GM23338 (cell line): ENCODE results near the gene SLC6A5. TPM values are rescaled to one million over a fixed set of nuclear protein-coding genes. Genes with fewer than 3 reads are reported as not detected.

Experiments used
- ATAC-seq: fragments of 200-7000 bp; cut with Tn5 transposase; 3 replicates; pipeline ENCODE4 v1.9.1; 2020
- DNase-seq: peaks from one replicate; pipeline ENCODE4 v3.0.0-alpha.2; 2015; ENCODE audit warnings: low spot score
- H2AFZ ChIP-seq: fragments of 200-600 bp; sonication (generic); 2 replicates; pipeline ENCODE4 v1.8.0; 2016; ENCODE audit warnings: antibody characterized with exemption, mild to moderate bottlenecking, moderate library complexity
- H3F3A ChIP-seq: fragments of 200-600 bp; sonication (generic); replicated peaks from 2 replicates; pipeline ENCODE4 v1.8.0; 2017; ENCODE audit warnings: antibody characterized with exemption, mixed run types, low read depth
- H3K27ac ChIP-seq: fragments of 200-600 bp; sonication (generic); 2 replicates; pipeline ENCODE4 v1.6.1; 2016; ENCODE audit warnings: low read depth
- H3K27me3 ChIP-seq: fragments of 200-600 bp; sonication (generic); 2 replicates; pipeline ENCODE4 v1.8.0; 2016; ENCODE audit warnings: mild to moderate bottlenecking, mixed run types, moderate library complexity; ENCODE audit not compliant: insufficient read depth
- H3K36me3 ChIP-seq: fragments of 200-600 bp; sonication (generic); 2 replicates; pipeline ENCODE4 v1.8.0; 2016; ENCODE audit warnings: mild to moderate bottlenecking; ENCODE audit not compliant: insufficient read depth
- H3K4me1 ChIP-seq: fragments of 200-600 bp; sonication (generic); 2 replicates; pipeline ENCODE4 v1.8.0; 2016; ENCODE audit warnings: mild to moderate bottlenecking, moderate library complexity; ENCODE audit not compliant: insufficient read depth
- H3K4me2 ChIP-seq: fragments of 200-600 bp; sonication (generic); 2 replicates; pipeline ENCODE4 v1.7.1; 2017; ENCODE audit warnings: mixed run types
- H3K4me3 ChIP-seq: fragments of 200-600 bp; sonication (generic); 2 replicates; pipeline ENCODE4 v1.6.1; 2016; ENCODE audit warnings: mixed run types
- H3K79me2 ChIP-seq: fragments of 200-600 bp; sonication (generic); replicated peaks from 2 replicates; pipeline ENCODE4 v1.8.0; 2017; ENCODE audit warnings: mild to moderate bottlenecking; ENCODE audit not compliant: insufficient read depth
- H3K9me2 ChIP-seq: fragments of 200-600 bp; sonication (generic); 2 replicates; pipeline ENCODE4 v1.8.0; 2017; ENCODE audit not compliant: insufficient read depth
- H4K20me1 ChIP-seq: fragments of 200-600 bp; sonication (generic); replicated peaks from 2 replicates; pipeline ENCODE4 v1.8.0; 2017; ENCODE audit warnings: mild to moderate bottlenecking; ENCODE audit not compliant: insufficient read depth
- H3K27ac Mint-ChIP-seq: 2 replicates; pipeline ENCODE4 v1.8.0; 2020; ENCODE audit warnings: inconsistent platforms, mild to moderate bottlenecking, moderate library complexity, mixed read lengths
- H3K27me3 Mint-ChIP-seq: 3 replicates; pipeline ENCODE4 v1.8.0; 2022; ENCODE audit warnings: low read depth, mild to moderate bottlenecking, moderate library complexity, mixed read lengths, inconsistent platforms; ENCODE audit not compliant: insufficient read depth, poor library complexity
- H3K36me3 Mint-ChIP-seq: 3 replicates; pipeline ENCODE4 v1.8.0; 2021; ENCODE audit warnings: low read depth, mild to moderate bottlenecking, inconsistent platforms, moderate library complexity, mixed read lengths
- H3K4me1 Mint-ChIP-seq: 3 replicates; pipeline ENCODE4 v1.8.0; 2020; ENCODE audit warnings: mild to moderate bottlenecking, inconsistent platforms, mixed read lengths
- H3K4me3 Mint-ChIP-seq: 3 replicates; pipeline ENCODE4 v1.8.0; 2021; ENCODE audit warnings: moderate library complexity, mild to moderate bottlenecking, inconsistent platforms, mixed read lengths
- H3K9me3 Mint-ChIP-seq: 3 replicates; pipeline ENCODE4 v1.8.0; 2020; ENCODE audit warnings: moderate library complexity, mild to moderate bottlenecking, inconsistent platforms, mixed read lengths
- CREB1 ChIP-seq: fragments of 250-450 bp; sonication (Bioruptor Pico); IDR thresholded peaks from 2 replicates; pipeline ENCODE4 v1.5.0; 2020; ENCODE audit warnings: low read depth, mild to moderate bottlenecking, moderate library complexity
- NANOG ChIP-seq: IDR thresholded peaks from 2 replicates; pipeline ENCODE4 v1.6.1; 2016; ENCODE audit warnings: antibody characterized with exemption, borderline replicate concordance
- POLR2AphosphoS5 ChIP-seq: IDR thresholded peaks from 2 replicates; pipeline ENCODE4 v1.6.1; 2016; ENCODE audit warnings: antibody characterized with exemption, low read depth
- STAT1 ChIP-seq: IDR thresholded peaks from one replicate; pipeline ENCODE4 v1.6.1; 2016; ENCODE audit warnings: antibody characterized with exemption; ENCODE audit not compliant: unreplicated experiment
- polyA plus RNA-seq: library from polyadenylated mRNA; unstranded; fragments of >200 nt; fragmentation: Nextera tagmentation; extraction: Ambion mirVana; gene quantifications from 2 replicates; pipeline ENCODE4 v1.2.1, GENCODE V29; 2016
- total RNA-seq: library from RNA; depleted of rRNA; stranded (reverse); fragments of >200 nt; shearing (Covaris generic); gene quantifications from 2 replicates; pipeline ENCODE4 v1.2.3, GENCODE V29; 2014
- TF ChIP-seq, protein P1 (sequence below): IDR thresholded peaks from one replicate; pipeline ENCODE4 v1.6.1; 2018; ENCODE audit warnings: antibody characterized with exemption; ENCODE audit not compliant: unreplicated experiment
- TF ChIP-seq, protein P2 (sequence below), 2 experiments: fragments of 200-600 bp in 1 of 2; sonication (generic) in 1 of 2; conservative IDR thresholded peaks; 2 replicates each; pipeline versions ENCODE4 v1.5.1 to v1.6.1; 2016 to 2017; ENCODE audit warnings: antibody characterized with exemption in 2 of 2, low read depth in 2 of 2, mild to moderate bottlenecking in 2 of 2, moderate library complexity in 1 of 2

SLC6A5 gene
- total and polyA plus RNA-seq, 2 experiments from 2014 or later: not detected

DNA sequence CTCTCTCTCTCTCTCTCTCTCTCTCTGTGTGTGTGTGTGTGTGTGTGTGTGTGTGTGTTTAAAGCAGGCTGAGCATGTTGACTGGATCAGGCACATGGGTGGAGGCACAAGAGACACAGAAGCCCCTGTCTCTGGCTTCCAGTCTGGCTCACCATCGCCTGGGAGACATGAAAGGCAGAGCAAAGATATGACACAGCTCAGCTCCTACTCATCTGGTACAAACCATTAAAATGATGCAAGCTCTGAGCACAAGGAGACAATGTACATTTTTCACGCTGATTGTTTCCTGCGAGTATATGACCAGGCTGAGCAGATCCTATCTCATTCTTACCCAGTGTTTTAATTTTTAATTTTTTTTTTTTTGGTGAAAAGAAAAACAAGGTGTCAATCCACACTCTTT lies 9.5 kb downstream of the SLC6A5 start:
- Mint-ChIP-seq H3K27ac (no peak overlapping the region), H3K36me3 (no peaks in the 10 kb centered on the region), H3K27me3 (peaks cover 7% of the 10 kb centered on the region), H3K9me3 (no peaks in the 10 kb centered on the region), H3K4me3 (no peak overlapping the region), H3K4me1 (peaks cover 23% of the 10 kb centered on the region)
- H3K79me2 ChIP-seq: no peaks in the 10 kb centered on the region
- no peak overlapping the region for H3K4me3 ChIP-seq
- H3K27ac ChIP-seq: no peak overlapping the region
- TF ChIP-seq CREB1 (CRISPR knock-in tag) (no peak), POLR2AphosphoS5 (no peak), STAT1 (no peak)
- TF ChIP-seq, protein P1, sequence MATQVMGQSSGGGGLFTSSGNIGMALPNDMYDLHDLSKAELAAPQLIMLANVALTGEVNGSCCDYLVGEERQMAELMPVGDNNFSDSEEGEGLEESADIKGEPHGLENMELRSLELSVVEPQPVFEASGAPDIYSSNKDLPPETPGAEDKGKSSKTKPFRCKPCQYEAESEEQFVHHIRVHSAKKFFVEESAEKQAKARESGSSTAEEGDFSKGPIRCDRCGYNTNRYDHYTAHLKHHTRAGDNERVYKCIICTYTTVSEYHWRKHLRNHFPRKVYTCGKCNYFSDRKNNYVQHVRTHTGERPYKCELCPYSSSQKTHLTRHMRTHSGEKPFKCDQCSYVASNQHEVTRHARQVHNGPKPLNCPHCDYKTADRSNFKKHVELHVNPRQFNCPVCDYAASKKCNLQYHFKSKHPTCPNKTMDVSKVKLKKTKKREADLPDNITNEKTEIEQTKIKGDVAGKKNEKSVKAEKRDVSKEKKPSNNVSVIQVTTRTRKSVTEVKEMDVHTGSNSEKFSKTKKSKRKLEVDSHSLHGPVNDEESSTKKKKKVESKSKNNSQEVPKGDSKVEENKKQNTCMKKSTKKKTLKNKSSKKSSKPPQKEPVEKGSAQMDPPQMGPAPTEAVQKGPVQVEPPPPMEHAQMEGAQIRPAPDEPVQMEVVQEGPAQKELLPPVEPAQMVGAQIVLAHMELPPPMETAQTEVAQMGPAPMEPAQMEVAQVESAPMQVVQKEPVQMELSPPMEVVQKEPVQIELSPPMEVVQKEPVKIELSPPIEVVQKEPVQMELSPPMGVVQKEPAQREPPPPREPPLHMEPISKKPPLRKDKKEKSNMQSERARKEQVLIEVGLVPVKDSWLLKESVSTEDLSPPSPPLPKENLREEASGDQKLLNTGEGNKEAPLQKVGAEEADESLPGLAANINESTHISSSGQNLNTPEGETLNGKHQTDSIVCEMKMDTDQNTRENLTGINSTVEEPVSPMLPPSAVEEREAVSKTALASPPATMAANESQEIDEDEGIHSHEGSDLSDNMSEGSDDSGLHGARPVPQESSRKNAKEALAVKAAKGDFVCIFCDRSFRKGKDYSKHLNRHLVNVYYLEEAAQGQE: no peak
- H3K4me1 ChIP-seq: peaks cover 12% of the 10 kb centered on the region
- no peaks in the 10 kb centered on the region for H3F3A ChIP-seq
- H3K27me3 ChIP-seq: peaks cover 20% of the 10 kb centered on the region
- DNase-seq (no peak), ATAC-seq (no peak)
- no peaks in the 10 kb centered on the region for H3K9me2 ChIP-seq
- no peak overlapping the region for H2AFZ ChIP-seq
- H3K36me3 ChIP-seq: no peaks in the 10 kb centered on the region
- H4K20me1 ChIP-seq: no peaks in the 10 kb centered on the region
- no peak overlapping the region for H3K4me2 ChIP-seq

DNA sequence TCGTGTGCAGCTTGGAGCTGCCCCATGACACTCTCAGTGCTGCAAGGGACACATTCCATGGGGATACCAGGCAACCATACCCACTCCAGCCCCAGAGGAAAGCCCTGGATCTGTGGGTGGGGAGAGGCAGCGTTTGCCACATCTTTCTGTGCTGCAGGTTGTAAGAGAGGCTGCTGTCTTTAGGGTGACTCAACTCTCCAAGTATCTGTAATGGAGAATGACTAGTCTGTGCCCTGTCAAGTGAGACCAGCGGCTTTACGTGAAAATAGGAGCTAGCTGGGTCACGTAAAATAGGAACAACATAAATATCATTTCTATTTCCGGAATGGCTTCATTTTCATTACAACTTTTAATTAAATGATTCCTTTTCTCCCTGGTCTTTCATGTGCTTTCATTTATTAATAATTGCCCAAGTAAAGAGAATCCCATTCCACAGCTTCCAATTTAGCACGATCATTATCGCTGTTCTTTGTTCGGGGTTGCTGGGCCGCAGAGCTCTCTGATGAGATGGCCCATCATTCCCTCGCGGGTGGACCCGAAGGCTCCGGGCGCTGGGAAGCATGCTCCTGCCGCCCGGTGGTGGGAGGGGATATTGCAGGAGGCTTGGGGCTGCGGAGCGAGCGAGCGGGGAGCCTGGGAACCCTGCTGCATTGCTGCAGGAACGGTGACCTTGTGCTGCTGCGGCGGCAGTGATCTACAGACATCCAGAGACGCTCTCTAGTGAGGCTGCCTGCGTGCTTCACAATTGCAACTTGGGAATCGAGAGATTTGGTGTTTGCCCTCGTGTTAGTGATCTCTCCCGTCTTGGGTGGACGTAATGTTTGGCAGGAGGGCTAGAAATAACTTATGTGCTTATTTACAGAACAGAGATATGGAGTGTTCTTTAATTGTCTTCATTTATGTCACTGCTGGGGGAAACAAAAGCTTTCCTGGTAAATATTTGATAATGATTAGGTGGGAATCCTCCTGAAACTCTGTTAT lies 10.6 kb downstream of the SLC6A5 start:
- peak; percentile 94 for DNase-seq
- H3F3A ChIP-seq: no peaks in the 10 kb centered on the region
- H3K4me2 ChIP-seq: peak overlapping the region; percentile 43
- no peaks in the 10 kb centered on the region for H3K36me3 ChIP-seq
- peak; percentile 97 for ATAC-seq
- no peaks in the 10 kb centered on the region for H4K20me1 ChIP-seq
- peaks cover 12% of the 10 kb centered on the region for H3K4me1 ChIP-seq
- no peak overlapping the region for H3K27ac ChIP-seq
- peaks cover 17% of the 10 kb centered on the region; the same call in 1 of the 2 replicates for H3K27me3 ChIP-seq
- no peaks in the 10 kb centered on the region for H3K9me3 Mint-ChIP-seq
- no peaks in the 10 kb centered on the region for H3K9me2 ChIP-seq
- H3K4me3 Mint-ChIP-seq: peak overlapping the region; percentile 32; the same call in 1 of the 3 replicates
- H2AFZ ChIP-seq: peak overlapping the region; percentile 76
- H3K4me3 ChIP-seq: 0 out of 2 replicates have a peak overlapping the region, but pooled peaks have one; percentile 28
- TF ChIP-seq, protein P2, sequence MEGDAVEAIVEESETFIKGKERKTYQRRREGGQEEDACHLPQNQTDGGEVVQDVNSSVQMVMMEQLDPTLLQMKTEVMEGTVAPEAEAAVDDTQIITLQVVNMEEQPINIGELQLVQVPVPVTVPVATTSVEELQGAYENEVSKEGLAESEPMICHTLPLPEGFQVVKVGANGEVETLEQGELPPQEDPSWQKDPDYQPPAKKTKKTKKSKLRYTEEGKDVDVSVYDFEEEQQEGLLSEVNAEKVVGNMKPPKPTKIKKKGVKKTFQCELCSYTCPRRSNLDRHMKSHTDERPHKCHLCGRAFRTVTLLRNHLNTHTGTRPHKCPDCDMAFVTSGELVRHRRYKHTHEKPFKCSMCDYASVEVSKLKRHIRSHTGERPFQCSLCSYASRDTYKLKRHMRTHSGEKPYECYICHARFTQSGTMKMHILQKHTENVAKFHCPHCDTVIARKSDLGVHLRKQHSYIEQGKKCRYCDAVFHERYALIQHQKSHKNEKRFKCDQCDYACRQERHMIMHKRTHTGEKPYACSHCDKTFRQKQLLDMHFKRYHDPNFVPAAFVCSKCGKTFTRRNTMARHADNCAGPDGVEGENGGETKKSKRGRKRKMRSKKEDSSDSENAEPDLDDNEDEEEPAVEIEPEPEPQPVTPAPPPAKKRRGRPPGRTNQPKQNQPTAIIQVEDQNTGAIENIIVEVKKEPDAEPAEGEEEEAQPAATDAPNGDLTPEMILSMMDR (conservative IDR thresholded peaks at IDR 0.05; ENCODE audit: low read depth in 2 of 2): peak; percentile 91 to 96
- no peak for TF ChIP-seq NANOG
- H3K4me1 Mint-ChIP-seq: peaks cover 23% of the 10 kb centered on the region
- H3K27ac Mint-ChIP-seq: no peak overlapping the region; the same call in 1 of the 2 replicates
- H3K79me2 ChIP-seq: no peaks in the 10 kb centered on the region
- peaks cover 6% of the 10 kb centered on the region for H3K27me3 Mint-ChIP-seq
- H3K36me3 Mint-ChIP-seq: no peaks in the 10 kb centered on the region
